Kidney (tissue), 14 donors: ENCODE results near the gene DCBLD2. TPM values are rescaled to one million over a fixed set of nuclear protein-coding genes. Genes with fewer than 3 reads are reported as not detected.

Experiments
- DNase-seq, 5 donors: peaks; one replicate each; pipeline ENCODE4 v3.0.0-alpha.2; 2013 to 2020
- FAIRE-seq: peaks from 2 replicates; lab custom pipeline; 2012; peaks lifted over from hg19 to GRCh38; lab: Jason Lieb, UNC
- H3K27ac ChIP-seq, 2 donors: one replicate each; pipeline ENCODE4 v1.7.0; 2013; ENCODE audit warnings: low read depth in 2 of 2, low read length in 2 of 2, inconsistent platforms in 1 of 2
- H3K27me3 ChIP-seq: one replicate; pipeline ENCODE4 v1.7.1; 2013; ENCODE audit warnings: low read length, inconsistent platforms; ENCODE audit not compliant: control insufficient read depth, insufficient read depth
- H3K36me3 ChIP-seq, 3 donors: one replicate each; pipeline versions ENCODE4 v1.7.0 to v1.7.1; 2013; ENCODE audit warnings: low read length in 3 of 3, control low read depth in 1 of 3, inconsistent platforms in 1 of 3; ENCODE audit not compliant: insufficient read depth in 3 of 3, control insufficient read depth in 2 of 3
- H3K4me1 ChIP-seq, 3 donors: one replicate each; pipeline versions ENCODE4 v1.7.0 to v1.7.1; 2013; ENCODE audit warnings: low read length in 3 of 3, inconsistent platforms in 1 of 3, low read depth in 1 of 3; ENCODE audit not compliant: control insufficient read depth in 2 of 3, insufficient read depth in 2 of 3
- H3K4me3 ChIP-seq, 3 donors: one replicate each; pipeline versions ENCODE4 v1.7.0 to v1.8.1; 2013; ENCODE audit warnings: low read length in 3 of 3, control low read depth in 1 of 3, inconsistent platforms in 1 of 3
- H3K9ac ChIP-seq, 3 donors: one replicate each; pipeline versions ENCODE4 v1.7.0 to v1.7.1; 2013; ENCODE audit warnings: low read length in 3 of 3, control low read depth in 1 of 3, inconsistent platforms in 1 of 3
- H3K9me3 ChIP-seq, 3 donors: one replicate each; pipeline versions ENCODE4 v1.7.0 to v1.7.1; 2013; ENCODE audit warnings: low read length in 3 of 3, control low read depth in 1 of 3, inconsistent platforms in 1 of 3; ENCODE audit not compliant: control insufficient read depth in 2 of 3, insufficient read depth in 1 of 3
- CTCF ChIP-seq: IDR thresholded peaks from 3 replicates; pipeline ENCODE4 v1.5.1; 2012; ENCODE audit warnings: mild to moderate bottlenecking, moderate library complexity, borderline replicate concordance; ENCODE audit not compliant: insufficient read depth; ENCODE audit errors: extremely low read depth
- intact Hi-C: fragments of 100-400 bp; cut with DNase I; formaldehyde crosslinking; loops from one replicate; pipeline ENCODE4 v1.11.1; 2022
- polyA plus RNA-seq: library from polyadenylated mRNA; stranded (reverse); fragments of 350-450 nt; fragmentation: Illumina TruSeq; extraction: RNeasy Lipid Tissue Mini Kit (QIAGEN cat#74804); gene quantifications from one replicate; pipeline ENCODE4 v1.2.3, GENCODE V29; 2014; ENCODE audit warnings: low read depth, low replicate concordance; ENCODE audit not compliant: insufficient read depth
- total RNA-seq: library from RNA; stranded (reverse); fragmentation: NEBNext Ultra II Directional; extraction: Animal tissue kit (Norgen Biotek cat#: 25700); gene quantifications from one replicate; pipeline ENCODE4 v1.2.1, GENCODE V29; 2021
- donor health status: control.
- donor health status: control.
- donor health status: control.
- donor health status: control.
- donor health status: control.
- donor health status: DM: yes; HTN: yes; CAD: no.
- donor health status: Normal renal cell carcinoma (clear cell type).

The DCBLD2 gene
- total and polyA plus RNA-seq, 2 donors from 2014 or later: 8.0 to 39.3 TPM

- Histone ChIP-seq H3K27ac (no peak overlapping the region), H3K4me3 (no peak overlapping the region), H3K27me3 (no peaks in the 10 kb centered on the region), H3K9me3 (no peaks in the 10 kb centered on the region), H3K4me1 (peaks cover 0 to 9% (median 7%) of the 10 kb centered on the region in 3 donors), H3K9ac (no peak overlapping the region), H3K36me3 (no peaks in the 10 kb centered on the region)
- intact Hi-C loops: no loop called here
- TF ChIP-seq CTCF: no peak
- DNase-seq (no peak), FAIRE-seq (no peak)
Observed at GRCh38 chr3:98761643-98762229, 139.8 kb downstream of the DCBLD2 start.

GRCh38 chr3:98759629-98760028, 141.9 kb downstream of the DCBLD2 start:
- Histone ChIP-seq H3K27me3 (no peaks in the 10 kb centered on the region), H3K4me1 (peaks cover 0 to 7% (median 0%) of the 10 kb centered on the region in 3 donors), H3K36me3 (no peaks in the 10 kb centered on the region), H3K4me3 (no peak overlapping the region), H3K9ac (no peak overlapping the region), H3K27ac (no peak overlapping the region), H3K9me3 (no peaks in the 10 kb centered on the region)
- intact Hi-C loops: no loop called here
- TF ChIP-seq CTCF: no peak
- FAIRE-seq (no peak), DNase-seq (no peak)

- H3K4me3 ChIP-seq: no peak overlapping the region
- H3K27ac ChIP-seq: no peak overlapping the region
- FAIRE-seq (no peak), DNase-seq (no peak)
- no peak for TF ChIP-seq CTCF
- H3K9ac ChIP-seq: no peak overlapping the region
- no peaks in the 10 kb centered on the region for H3K9me3 ChIP-seq
- intact Hi-C loops: no loop called here
- no peaks in the 10 kb centered on the region for H3K4me1 ChIP-seq
- no peaks in the 10 kb centered on the region for H3K27me3 ChIP-seq
- no peaks in the 10 kb centered on the region for H3K36me3 ChIP-seq
Observed at GRCh38 chr3:98755601-98756000, 145.9 kb downstream of the DCBLD2 start.

GRCh38 chr3:98754483-98754882, 147.0 kb downstream of the DCBLD2 start:
- no peak overlapping the region for H3K27ac ChIP-seq
- FAIRE-seq: no peak
- intact Hi-C loops: no loop called here
- peaks cover 0 to 4% (median 0%) of the 10 kb centered on the region in 3 donors for H3K4me1 ChIP-seq
- no peaks in the 10 kb centered on the region for H3K27me3 ChIP-seq
- H3K36me3 ChIP-seq: no peaks in the 10 kb centered on the region
- no peak for DNase-seq
- H3K9me3 ChIP-seq: no peaks in the 10 kb centered on the region
- H3K4me3 ChIP-seq: no peak overlapping the region
- TF ChIP-seq CTCF: no peak
- H3K9ac ChIP-seq: no peak overlapping the region
